OCI-LY1 (cell line): Measurements from ENCODE around the gene NMRK2.

Experiments
- EZH2 ChIP-seq: fragments of 200-600 bp; sonication (generic), shearing (Covaris generic); IDR thresholded peaks from 2 replicates; pipeline ENCODE4 v1.8.0; 2017; ENCODE audit warnings: borderline replicate concordance, mixed run types, mild to moderate bottlenecking, antibody characterized with exemption, low read length, moderate library complexity, mixed read lengths
- TF ChIP-seq, protein P1 (sequence below): fragments of 200-600 bp; sonication (generic), shearing (Covaris generic); IDR thresholded peaks from 2 replicates; pipeline ENCODE4 v1.5.1; 2017; ENCODE audit warnings: mild to moderate bottlenecking, antibody characterized with exemption, low read length, moderate library complexity, mixed read lengths

DNA sequence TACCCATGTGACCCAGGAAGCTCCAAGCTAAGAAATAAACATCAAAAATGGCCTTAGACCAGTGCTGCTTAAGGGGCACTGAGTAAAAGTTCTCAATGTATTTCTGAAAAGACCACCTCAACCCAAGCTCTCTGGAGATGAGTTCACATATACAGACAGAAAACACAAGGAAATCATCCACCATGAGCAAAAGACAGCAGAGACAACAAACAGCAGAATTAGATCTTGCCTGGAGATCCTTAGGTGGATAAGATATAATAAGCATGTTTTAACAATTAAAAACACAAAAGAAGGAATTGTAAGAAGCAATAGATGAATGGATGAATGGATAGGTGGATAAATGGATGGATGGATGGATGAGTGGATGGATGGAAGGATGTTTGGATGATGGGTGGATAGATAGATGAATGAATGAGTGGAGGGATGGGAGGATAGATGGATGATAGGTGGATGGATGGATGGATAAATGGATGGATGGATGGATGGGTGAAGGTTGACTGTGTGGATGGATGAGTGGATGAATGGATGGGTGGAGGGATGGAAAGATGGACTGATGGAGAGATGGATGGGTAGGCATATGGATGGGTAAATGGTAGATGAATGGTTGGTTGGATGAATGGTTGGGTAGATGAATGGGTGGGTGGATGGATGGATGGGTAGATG is 9.6 kb upstream of the NMRK2 start:
- TF ChIP-seq, protein P1, sequence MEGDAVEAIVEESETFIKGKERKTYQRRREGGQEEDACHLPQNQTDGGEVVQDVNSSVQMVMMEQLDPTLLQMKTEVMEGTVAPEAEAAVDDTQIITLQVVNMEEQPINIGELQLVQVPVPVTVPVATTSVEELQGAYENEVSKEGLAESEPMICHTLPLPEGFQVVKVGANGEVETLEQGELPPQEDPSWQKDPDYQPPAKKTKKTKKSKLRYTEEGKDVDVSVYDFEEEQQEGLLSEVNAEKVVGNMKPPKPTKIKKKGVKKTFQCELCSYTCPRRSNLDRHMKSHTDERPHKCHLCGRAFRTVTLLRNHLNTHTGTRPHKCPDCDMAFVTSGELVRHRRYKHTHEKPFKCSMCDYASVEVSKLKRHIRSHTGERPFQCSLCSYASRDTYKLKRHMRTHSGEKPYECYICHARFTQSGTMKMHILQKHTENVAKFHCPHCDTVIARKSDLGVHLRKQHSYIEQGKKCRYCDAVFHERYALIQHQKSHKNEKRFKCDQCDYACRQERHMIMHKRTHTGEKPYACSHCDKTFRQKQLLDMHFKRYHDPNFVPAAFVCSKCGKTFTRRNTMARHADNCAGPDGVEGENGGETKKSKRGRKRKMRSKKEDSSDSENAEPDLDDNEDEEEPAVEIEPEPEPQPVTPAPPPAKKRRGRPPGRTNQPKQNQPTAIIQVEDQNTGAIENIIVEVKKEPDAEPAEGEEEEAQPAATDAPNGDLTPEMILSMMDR, result no peak
- TF ChIP-seq EZH2, result no peak
